Stimulated activated CD8-positive, alpha-beta memory T cell treated with anti-CD3 and anti-CD28 coated beads, Interleukin-15, amount 100 ng/mL, for 48 hours (primary cell): ENCODE data around the gene NT5C2.
"Not testable (repeated sequence)": the region's sequence is repeated elsewhere in the genome, so short reads cannot be mapped to it uniquely, and the experiment has no call there.

ENCODE experiments used
- DNase-seq, 2 donors: peaks; one replicate each; pipeline ENCODE4 v3.0.0-alpha.2; 2020; ENCODE audit warnings: low read depth in 2 of 2

NT5C2 gene

GRCh38 chr10:103089493-103089892 lies 103.6 kb downstream of the NT5C2 start:
- no peak for DNase-seq

GRCh38 chr10:103086799-103087198 lies 106.3 kb downstream of the NT5C2 start:
- no peak for DNase-seq

GRCh38 chr10:103086261-103086660 lies 106.8 kb downstream of the NT5C2 start:
- DNase-seq: no peak

GRCh38 chr10:103083977-103084320 lies 109.1 kb downstream of the NT5C2 start:
- no peak for DNase-seq

GRCh38 chr10:103083266-103083976 lies 109.7 kb downstream of the NT5C2 start:
- no peak for DNase-seq

GRCh38 chr10:103082683-103083082 lies 110.4 kb downstream of the NT5C2 start:
- no peak for DNase-seq

- DNase-seq: no peak
Measured at GRCh38 chr10:103080891-103081581, 112.0 kb downstream of the NT5C2 start.

GRCh38 chr10:103079946-103080345 lies 113.1 kb downstream of the NT5C2 start:
- DNase-seq: no peak

GRCh38 chr10:103079100-103079499 lies 114.0 kb downstream of the NT5C2 start:
- DNase-seq: no peak

- DNase-seq: no peak
Measured at GRCh38 chr10:103078676-103079075, 114.4 kb downstream of the NT5C2 start.

- no peak for DNase-seq
Measured at GRCh38 chr10:103078309-103078615, 114.8 kb downstream of the NT5C2 start.

GRCh38 chr10:103077491-103078308 lies 115.4 kb downstream of the NT5C2 start:
- DNase-seq: no peak

GRCh38 chr10:103077020-103077419 lies 116.1 kb downstream of the NT5C2 start:
- no peak for DNase-seq

- no peak for DNase-seq
Measured at GRCh38 chr10:103072891-103073290, 120.2 kb downstream of the NT5C2 start.

- no peak for DNase-seq
Measured at GRCh38 chr10:103072276-103072675, 120.8 kb downstream of the NT5C2 start.

GRCh38 chr10:103069453-103070331 lies 123.4 kb downstream of the NT5C2 start:
- DNase-seq: peak; percentile 34 to 35

GRCh38 chr10:103067956-103068355 lies 125.1 kb downstream of the NT5C2 start:
- DNase-seq: no peak

GRCh38 chr10:103067484-103067883 lies 125.6 kb downstream of the NT5C2 start:
- DNase-seq: no peak

- DNase-seq: not testable (repeated sequence)
Measured at GRCh38 chr10:103067099-103067477, 126.0 kb downstream of the NT5C2 start.

GRCh38 chr10:103066141-103067098 lies 126.7 kb downstream of the NT5C2 start:
- no peak for DNase-seq

- DNase-seq: no peak
Measured at GRCh38 chr10:103064956-103065355, 128.1 kb downstream of the NT5C2 start.
